Heart left ventricle (tissue), 13 donors: Measurements from ENCODE around the gene TSR2.

Source experiments
- CTCF ChIP-seq, 12 donors: fragments of 200-600 bp; sonication (generic) in 4 of 12; IDR thresholded peaks; one replicate each; pipeline versions ENCODE4 v1.5.0 to v1.8.0; 2018 to 2022; ENCODE audit warnings: antibody characterized with exemption in 12 of 12, mild to moderate bottlenecking in 5 of 12
- POLR2A ChIP-seq, 2 donors: fragments of 450-650 bp; IDR thresholded peaks; one replicate each; pipeline ENCODE4 v1.6.1; 2017; ENCODE audit warnings: antibody characterized with exemption in 2 of 2, mild to moderate bottlenecking in 2 of 2, moderate library complexity in 2 of 2
- donor health status: ischemic (EF 13 %, LVEDD 7.1; RV severe dilation, severe dysfunction).
- donor health status: DM: no; HTN: yes; CAD: no.
- donor health status: DM: no; HTN: no; CAD: no.
- donor health status: ischemic (EF 25% LVEDD 6.9; RV normal size, moderate dysfunction).
- donor health status: ischemic (EF 25% LVEDD 5.7; RV mildly dilated, moderate dysfunction).
- donor health status: ischemic (EF 35%, LVEDD 5.7; RV mildly dilated, moderate dysfunction).
- donor health status: nonischemic (EF 11% LVEDD 7.7; RV severe dilation, severe dysfunction).
- donor health status: DM: yes; HTN: yes; CAD: no.
- donor health status: PGD.
- donor health status: ischemic (EF 29% LVEDD 5.4; RV normal size, mild dysfunction).
- donor health status: nonischemic (EF 23%, LVEDD 6.1; RV moderate dilation, normal function).

GRCh38 chrX:54422168-54422567 is 18.0 kb upstream of the TSR2 start:
- no peak for TF ChIP-seq CTCF (IDR thresholded peaks at IDR 0.05)
- TF ChIP-seq POLR2A (IDR thresholded peaks at IDR 0.05): no peak
